Erythroblast (primary cell): Measurements from ENCODE around the gene MST1.
"Not testable (repeated sequence)": the region's sequence is repeated elsewhere in the genome, so short reads cannot be mapped to it uniquely, and the experiment has no call there.

Source experiments
- DNase-seq, 2 experiments: peaks; one replicate each; lab custom pipeline; 2025; lab: John Stamatoyannopoulos, UW
- GATA1 ChIP-seq: IDR thresholded peaks from 2 replicates; pipeline ENCODE4 v1.6.1; 2011; ENCODE audit warnings: low read depth, mild to moderate bottlenecking, control low read depth, low read length, moderate library complexity
- POLR2A ChIP-seq: IDR thresholded peaks from 2 replicates; pipeline ENCODE4 v1.6.1; 2011; ENCODE audit warnings: mild to moderate bottlenecking, low read length

MST1 gene

GRCh38 chr3:49701388-49702077 lies 12.3 kb upstream of the MST1 start:
- peak; percentile 24 to 38 for DNase-seq
- no peak for TF ChIP-seq POLR2A
- no peak for TF ChIP-seq GATA1

DNA sequence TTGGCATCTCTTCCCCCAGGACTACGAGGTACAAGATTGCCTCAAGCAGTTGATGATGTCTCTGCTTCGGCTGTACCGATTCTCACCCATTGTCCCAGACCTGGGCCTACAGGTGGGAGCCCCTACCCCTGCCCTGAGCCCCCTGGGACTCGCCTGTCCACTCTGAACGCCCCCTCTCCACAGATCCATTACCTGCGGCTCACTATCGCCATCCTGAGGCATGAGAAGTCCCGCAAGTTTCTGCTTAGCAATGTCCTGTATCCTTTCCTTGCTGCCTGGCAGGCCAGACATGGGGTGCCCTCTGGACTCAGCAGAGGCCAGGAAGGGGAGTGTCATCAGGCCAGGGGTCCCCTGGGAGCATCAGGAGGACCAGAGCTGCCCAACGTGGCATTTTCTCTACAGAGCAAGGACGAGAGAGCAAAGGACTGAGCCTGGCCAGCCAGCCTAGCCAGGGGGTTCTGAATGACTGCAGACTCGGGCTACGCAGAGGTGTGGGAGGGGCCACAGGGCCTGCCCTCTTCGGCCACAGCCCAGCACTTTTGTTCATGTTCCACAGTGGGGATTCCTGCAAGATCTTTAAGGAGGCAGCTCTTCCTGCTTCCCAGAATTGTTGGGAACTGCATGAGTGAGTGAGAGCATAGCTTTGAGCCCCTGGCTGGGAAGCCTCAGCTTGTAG lies 11.3 kb upstream of the MST1 start:
- no peak for TF ChIP-seq POLR2A
- no peak for TF ChIP-seq GATA1
- DNase-seq = no peak

- no peak for DNase-seq
- TF ChIP-seq POLR2A = no peak
- TF ChIP-seq GATA1 = no peak
These were observed 10.7 kb upstream of the MST1 start for GRCh38 chr3:49700014-49700413.

- peak in 1 of 2 experiments; percentile 24 for DNase-seq
- TF ChIP-seq GATA1 (no peak), POLR2A (no peak)
These were observed 10.2 kb upstream of the MST1 start for GRCh38 chr3:49699281-49699979.

DNA sequence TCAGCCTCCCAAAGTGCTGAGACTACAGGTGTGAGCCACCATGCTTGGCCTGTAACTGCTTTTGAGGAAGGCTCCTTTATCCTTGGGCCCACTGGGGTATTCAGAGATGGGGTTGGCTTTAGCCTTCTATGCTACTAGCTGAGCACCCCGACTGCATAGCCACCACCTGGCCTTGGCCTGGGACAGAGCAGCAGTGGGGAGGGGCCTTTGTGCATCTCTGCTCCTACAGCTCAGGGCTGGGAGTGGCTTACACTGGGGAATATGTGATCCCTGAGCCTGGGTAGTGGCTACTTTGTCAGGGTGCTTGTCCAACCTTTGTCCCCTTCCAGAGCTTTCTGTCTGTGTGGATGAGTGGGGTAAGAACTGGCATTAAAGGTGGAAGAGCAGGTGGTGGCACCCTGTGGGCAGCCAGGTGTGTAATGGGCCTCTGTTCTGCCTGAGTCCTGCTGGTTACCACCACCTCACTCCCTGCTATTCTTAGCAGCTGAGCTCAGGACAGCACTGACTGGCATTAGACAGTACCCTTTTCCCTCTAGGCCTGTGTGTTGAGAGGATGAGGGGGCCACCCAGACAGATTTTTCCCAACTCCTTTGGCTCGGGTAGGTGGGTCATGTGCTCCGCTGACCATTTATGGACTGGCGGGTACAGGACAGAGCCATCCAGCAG lies 6.2 kb upstream of the MST1 start:
- not testable (repeated sequence) for DNase-seq

GRCh38 chr3:49694409-49695070 lies 5.3 kb upstream of the MST1 start:
- DNase-seq = not testable (repeated sequence)

DNA sequence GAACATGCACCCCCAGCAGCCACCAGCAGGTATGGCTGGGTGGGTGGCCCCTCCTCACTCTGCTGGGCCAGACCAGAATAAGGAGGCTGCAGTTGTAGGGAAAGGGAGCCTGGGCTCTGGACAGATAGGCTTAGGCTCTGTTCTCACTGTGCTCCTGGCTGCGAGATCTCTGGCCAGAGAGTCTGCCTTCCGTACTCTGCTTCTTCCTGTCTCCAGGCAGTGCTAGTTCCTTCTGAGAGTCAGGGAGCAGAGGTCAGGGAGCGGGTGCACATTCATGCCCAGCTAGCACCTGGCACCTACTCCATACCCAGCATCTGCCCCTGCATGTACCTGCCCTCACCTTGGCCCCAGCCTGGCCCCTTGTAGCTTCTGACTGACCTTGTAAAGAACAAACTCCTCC lies 2.2 kb upstream of the MST1 start:
- not testable (repeated sequence) for DNase-seq

DNA sequence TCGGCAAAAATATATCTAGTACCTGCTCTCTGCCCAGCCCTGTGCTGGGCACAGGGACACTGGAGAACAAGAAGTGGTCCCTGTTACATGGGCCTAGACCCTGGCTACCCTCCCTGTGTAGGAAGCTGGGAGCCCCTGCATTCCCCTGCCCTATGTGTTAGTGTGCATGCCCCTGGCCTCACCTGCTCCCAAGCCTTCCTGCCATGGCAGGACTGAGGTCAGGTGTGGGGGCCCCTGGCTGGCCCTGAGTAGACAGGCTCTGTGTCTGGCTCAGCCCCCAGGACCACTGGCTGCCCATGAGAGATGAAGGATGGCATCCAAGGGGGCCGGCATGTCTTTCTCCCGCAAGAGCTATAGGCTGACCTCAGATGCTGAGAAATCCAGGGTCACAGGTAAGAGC lies 1.6 kb upstream of the MST1 start:
- DNase-seq = not testable (repeated sequence)

GRCh38 chr3:49689908-49690624 lies 792 bp upstream of the MST1 start:
- DNase-seq = not testable (repeated sequence)

- DNase-seq = not testable (repeated sequence)
These were observed 782 bp downstream of the MST1 start for GRCh38 chr3:49688338-49689045.

DNA sequence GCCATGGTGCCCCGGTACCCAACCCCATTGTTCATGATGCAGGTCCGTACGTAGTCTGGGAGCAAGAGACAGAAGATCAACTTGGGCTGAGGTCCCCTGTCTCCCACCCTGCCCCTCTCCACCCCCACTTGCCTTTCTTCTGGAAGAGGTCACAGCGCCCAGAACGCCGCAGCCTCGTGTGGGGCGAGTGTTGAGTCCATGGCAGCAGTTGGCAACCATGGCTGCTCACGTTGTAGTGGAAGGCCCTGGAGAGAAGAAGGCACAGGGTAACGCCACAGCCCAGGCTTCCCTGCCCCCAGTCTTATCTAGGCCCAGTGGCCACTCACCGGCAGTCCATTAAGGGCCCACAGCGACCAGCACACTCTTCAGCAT lies 1.9 kb downstream of the MST1 start:
- DNase-seq = not testable (repeated sequence)

DNA sequence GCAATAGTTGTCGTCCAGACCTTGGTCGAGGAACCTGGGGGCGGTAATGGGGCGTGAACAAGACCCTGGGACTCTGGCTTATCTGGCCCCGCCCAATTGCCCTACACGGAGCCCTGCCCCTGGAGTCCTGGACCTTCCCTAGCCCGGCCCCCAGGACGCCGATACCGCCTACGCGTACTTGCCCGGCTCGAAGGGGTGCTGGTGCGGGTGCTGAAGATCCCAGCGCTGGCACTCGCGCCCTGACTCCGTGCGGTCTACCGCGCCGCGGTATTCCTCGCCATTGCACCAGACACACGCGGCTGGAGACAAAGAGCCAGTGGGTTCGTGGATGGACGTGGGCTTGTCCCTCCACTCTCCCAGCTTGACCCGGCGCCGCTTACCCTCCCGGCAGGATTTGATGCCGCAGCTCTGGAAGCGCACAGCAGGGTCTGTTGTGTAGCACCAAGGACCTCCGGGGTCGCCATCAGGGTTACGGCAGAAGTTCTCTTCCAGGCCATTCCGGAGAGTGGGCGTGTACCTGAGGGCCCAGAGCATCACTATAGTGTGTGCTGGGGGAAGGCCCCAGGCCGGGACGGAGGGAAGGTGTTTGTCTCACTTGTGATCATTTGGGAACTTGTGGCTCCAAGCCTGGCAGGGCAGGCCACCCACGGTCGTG lies 2.4 kb downstream of the MST1 start:
- not testable (repeated sequence) for DNase-seq
- TF ChIP-seq POLR2A = peak; percentile 40

- DNase-seq = not testable (repeated sequence)
- peak; percentile 27 for TF ChIP-seq POLR2A
These were observed 2.9 kb downstream of the MST1 start for GRCh38 chr3:49686346-49686745.

DNA sequence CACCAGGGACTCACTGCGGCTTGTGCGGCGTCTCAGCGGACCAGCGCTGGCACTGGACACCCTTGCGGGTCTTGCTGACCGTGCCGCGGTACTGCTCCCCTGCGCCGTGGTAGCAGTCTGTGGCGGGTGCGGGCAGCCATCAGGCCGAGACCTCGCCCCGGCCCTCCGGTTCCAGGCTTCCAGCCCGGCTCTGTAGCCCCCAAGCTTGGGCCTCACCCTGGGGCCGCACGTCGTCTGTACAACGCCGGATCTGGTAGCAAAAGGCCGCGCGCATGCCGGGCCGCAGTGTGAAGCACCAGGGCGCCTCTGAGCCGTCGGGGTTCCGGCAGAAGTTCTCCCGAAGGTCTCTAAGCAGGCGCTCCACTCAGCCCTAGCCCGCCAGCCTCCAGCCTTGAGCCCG lies 3.4 kb downstream of the MST1 start:
- not testable (repeated sequence) for DNase-seq

DNA sequence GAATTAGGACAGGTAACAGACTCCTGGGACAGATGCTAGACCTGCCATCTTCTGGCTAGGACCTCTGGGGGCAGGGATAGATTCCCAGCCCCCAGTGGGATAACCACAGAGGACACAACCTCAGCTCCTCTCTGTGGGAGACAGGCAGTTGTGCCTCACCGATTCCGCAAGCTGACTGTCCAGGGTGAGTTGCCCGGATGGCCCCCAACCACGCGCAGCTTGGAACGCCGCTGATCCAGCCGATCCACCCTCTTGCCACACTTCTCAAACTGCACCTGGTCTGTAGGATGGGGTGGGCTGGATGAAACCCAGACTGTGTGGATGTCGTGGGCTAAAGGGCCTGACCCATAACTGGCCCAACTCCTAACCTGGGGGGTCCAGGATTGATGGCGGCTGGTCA lies 4.2 kb downstream of the MST1 start:
- not testable (repeated sequence) for DNase-seq

- not testable (repeated sequence) for DNase-seq
These were observed 4.8 kb downstream of the MST1 start for GRCh38 chr3:49684453-49684852.
